ENCODE measurements around the gene TCEANC2.

GRCh38 chr1:54115520-54115919 lies 62.1 kb downstream of the TCEANC2 start:
- no peak for TF ChIP-seq POLR2A (IDR thresholded peaks at IDR 0.05; ENCODE audit: low read length)
- no peak for TF ChIP-seq GATA1 (IDR thresholded peaks at IDR 0.05; ENCODE audit: low read depth, low read length)
